Mucosa of descending colon (tissue), 3 donors: ENCODE data around the gene ASAH2B. TPM values are rescaled to one million over a fixed set of nuclear protein-coding genes. Genes with fewer than 3 reads are reported as not detected.
A peak's percentile ranks its signal among the peaks of the same experiment; 100 is the strongest.
"Not testable (repeated sequence)": the region's sequence is repeated elsewhere in the genome, so short reads cannot be mapped to it uniquely, and the experiment has no call there.

Source experiments
- ATAC-seq: fragments of 200-7000 bp; cut with Tn5 transposase; one replicate; pipeline ENCODE4 v1.9.1; 2020; ENCODE audit warnings: mild to moderate bottlenecking, moderate library complexity
- DNase-seq, 3 donors: peaks; one replicate each; pipeline ENCODE4 v3.0.0-alpha.2; 2020
- H3K36me3 ChIP-seq: fragments of 200-600 bp; one replicate; pipeline ENCODE4 v1.8.0; 2021; ENCODE audit warnings: low read depth, mild to moderate bottlenecking
- H3K4me1 ChIP-seq: fragments of 200-600 bp; one replicate; pipeline ENCODE4 v1.8.0; 2021; ENCODE audit warnings: low read depth, mild to moderate bottlenecking
- H3K4me3 ChIP-seq: fragments of 200-600 bp; one replicate; pipeline ENCODE4 v1.8.0; 2021; ENCODE audit warnings: mild to moderate bottlenecking
- H3K9me3 ChIP-seq: fragments of 200-600 bp; one replicate; pipeline ENCODE4 v1.8.0; 2021; ENCODE audit warnings: mild to moderate bottlenecking
- intact Hi-C, 2 donors: fragments of 100-400 bp; cut with DNase I in 1 of 2; cut with micrococcal nuclease in 1 of 2; formaldehyde crosslinking; loops; one replicate each; pipeline versions ENCODE4 v1.11.0 to v1.11.1; 2022; cut with DNase I, micrococcal nuclease
- total RNA-seq, 3 donors: library from RNA; stranded (reverse); fragmentation: NEBNext Ultra II Directional in 2 of 3; extraction: Animal tissue kit (Norgen Biotek cat#: 25700) in 2 of 3; gene quantifications; one replicate each; pipeline versions ENCODE4 v1.2.1 to v1.2.4, GENCODE V29; 2021 to 2023
- TF ChIP-seq, protein P1 (sequence below): fragments of 200-600 bp; IDR thresholded peaks from one replicate; pipeline ENCODE4 v1.8.0; 2022; ENCODE audit warnings: antibody characterized with exemption, mild to moderate bottlenecking
- donor health status: DM: no; HTN: no; CAD: no; lungs with moderate emphysema.
- donor health status: DM: no; HTN: no; CAD: no.
- donor health status: DM: no; HTN: yes; CAD: no.

Gene ASAH2B
- total RNA-seq, 3 donors from 2014 or later, result 1.9 to 5.5 (median 5.0) TPM

DNA sequence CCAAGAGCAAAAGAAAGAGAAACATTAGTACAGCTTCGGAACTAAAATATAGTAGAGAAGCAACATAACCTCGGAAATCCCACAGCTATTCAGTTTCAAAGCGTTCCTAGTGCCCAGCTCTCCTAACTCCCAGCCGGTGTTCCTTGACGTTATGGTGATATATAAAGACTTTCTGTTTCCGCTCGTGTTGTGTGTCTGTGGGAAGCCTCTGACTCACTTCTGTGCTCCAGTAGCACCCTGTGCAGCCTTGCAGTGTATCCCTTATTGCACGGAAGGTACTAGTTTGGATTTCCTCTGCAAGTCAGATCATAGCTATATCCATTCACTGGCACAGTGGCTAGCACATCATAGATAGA, 535 bp downstream of the ASAH2B start:
- ATAC-seq, result peak; percentile 64
- Histone ChIP-seq H3K9me3 (no peaks in the 10 kb centered on the region), H3K36me3 (no peaks in the 10 kb centered on the region), H3K4me3 (peak overlapping the region; percentile 40), H3K4me1 (no peaks in the 10 kb centered on the region)
- TF ChIP-seq, protein P1, sequence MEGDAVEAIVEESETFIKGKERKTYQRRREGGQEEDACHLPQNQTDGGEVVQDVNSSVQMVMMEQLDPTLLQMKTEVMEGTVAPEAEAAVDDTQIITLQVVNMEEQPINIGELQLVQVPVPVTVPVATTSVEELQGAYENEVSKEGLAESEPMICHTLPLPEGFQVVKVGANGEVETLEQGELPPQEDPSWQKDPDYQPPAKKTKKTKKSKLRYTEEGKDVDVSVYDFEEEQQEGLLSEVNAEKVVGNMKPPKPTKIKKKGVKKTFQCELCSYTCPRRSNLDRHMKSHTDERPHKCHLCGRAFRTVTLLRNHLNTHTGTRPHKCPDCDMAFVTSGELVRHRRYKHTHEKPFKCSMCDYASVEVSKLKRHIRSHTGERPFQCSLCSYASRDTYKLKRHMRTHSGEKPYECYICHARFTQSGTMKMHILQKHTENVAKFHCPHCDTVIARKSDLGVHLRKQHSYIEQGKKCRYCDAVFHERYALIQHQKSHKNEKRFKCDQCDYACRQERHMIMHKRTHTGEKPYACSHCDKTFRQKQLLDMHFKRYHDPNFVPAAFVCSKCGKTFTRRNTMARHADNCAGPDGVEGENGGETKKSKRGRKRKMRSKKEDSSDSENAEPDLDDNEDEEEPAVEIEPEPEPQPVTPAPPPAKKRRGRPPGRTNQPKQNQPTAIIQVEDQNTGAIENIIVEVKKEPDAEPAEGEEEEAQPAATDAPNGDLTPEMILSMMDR, result no peak
- intact Hi-C loops, result no loop called here
- peak in 1 of 3 donors; percentile 27 for DNase-seq

DNA sequence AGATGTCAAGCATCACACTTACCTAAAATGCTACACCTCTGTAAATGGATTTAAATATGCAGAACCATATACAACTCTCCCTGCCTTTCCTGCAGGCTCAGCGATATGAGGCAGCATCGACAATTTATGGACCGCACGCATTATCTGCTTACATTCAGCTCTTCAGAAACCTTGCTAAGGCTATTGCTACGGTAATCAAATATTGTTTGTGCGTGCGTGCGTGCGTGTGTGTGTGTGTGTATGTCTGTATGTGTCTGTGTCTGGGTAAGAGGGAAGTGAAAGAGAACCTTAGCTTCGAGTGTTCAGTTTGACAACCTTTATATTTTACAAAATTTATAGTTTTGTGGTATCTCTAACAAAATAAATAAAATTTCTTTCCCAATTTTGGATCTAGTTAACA, 3.1 kb downstream of the ASAH2B start:
- H3K4me1 ChIP-seq, intact Hi-C loops, H3K9me3 ChIP-seq, H3K36me3 ChIP-seq, H3K4me3 ChIP-seq, ATAC-seq, DNase-seq: not testable (repeated sequence)

DNA sequence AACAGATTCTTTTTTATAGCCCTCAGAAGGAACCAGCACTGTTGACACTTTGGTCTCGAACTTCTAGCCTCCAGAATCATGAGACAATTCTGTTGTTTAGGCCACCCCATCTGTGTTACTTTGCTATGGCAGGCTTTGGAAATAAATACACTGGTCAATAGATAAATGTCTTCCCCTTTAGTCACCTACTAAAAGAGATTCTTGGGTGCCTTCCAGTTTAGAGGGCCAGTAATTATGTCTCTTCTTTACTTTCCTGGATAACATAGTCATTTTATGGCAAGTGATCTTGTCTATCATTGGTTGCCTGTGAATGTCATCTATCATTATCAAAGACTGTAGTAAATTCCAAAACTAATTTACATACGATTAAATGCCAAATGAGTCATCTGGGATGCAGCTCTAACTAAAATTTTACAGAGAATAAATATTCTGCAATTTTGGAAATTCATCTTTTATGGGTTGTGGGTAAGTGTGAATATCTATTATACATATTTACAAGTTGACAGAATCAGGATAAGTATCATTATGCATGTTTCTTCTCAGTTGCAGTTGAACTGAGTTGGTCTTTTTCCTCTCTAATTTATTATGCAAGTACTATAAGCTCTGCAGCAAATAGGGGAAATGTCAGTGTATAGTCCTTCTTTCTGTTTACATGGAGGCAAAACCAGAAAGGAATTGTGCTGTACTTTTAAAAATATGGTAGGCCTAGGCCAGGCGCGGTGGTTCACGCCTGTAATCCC, 27.2 kb downstream of the ASAH2B start:
- intact Hi-C loops, result not testable (repeated sequence)

DNA sequence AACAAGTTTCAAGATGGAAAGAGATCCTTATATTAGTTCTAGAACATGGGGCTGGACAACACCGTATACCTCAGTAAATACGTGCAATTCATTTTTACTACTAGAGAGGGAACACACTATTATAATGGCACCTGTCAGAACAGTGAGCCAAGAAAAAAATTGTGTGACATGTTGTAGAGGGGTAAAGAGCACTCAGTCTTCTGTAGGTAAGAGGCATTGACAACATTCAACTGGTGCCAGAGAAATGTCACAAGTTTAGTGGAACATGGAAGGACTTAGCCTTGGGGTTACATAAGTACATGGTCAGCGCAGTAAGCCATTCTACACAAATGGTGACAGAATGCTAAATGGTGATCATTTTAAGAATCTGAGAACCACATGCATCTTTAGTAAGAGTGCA, 32.3 kb downstream of the ASAH2B start:
- H3K4me1 ChIP-seq, intact Hi-C loops, H3K36me3 ChIP-seq, H3K4me3 ChIP-seq, DNase-seq, H3K9me3 ChIP-seq, ATAC-seq: not testable (repeated sequence)

More for the DNA sequence above, 27.2 kb downstream of the ASAH2B start:
- not testable (repeated sequence) for ATAC-seq, H3K9me3 ChIP-seq, DNase-seq, H3K36me3 ChIP-seq, H3K4me1 ChIP-seq, H3K4me3 ChIP-seq

DNA sequence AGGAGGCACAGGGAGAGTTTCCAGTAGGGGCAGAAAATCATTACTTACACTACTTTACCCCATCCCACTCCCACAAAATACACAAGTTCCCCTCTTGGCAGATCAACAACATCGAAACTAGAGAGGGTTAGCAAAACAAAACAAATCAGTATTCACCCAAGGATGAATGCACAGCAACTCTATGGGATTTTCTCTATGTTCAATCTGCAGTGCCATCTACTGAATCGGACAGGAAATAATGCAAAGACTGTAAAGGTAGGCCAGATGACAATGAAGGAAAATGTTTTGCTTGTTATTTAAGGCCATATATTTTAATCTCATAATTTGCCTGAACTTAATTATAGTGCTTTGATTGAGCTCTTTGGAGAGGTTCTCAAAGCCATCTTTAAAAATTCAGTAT, 35.1 kb downstream of the ASAH2B start:
- H3K36me3 ChIP-seq, ATAC-seq, DNase-seq, H3K4me1 ChIP-seq, H3K4me3 ChIP-seq, H3K9me3 ChIP-seq, intact Hi-C loops: not testable (repeated sequence)

DNA sequence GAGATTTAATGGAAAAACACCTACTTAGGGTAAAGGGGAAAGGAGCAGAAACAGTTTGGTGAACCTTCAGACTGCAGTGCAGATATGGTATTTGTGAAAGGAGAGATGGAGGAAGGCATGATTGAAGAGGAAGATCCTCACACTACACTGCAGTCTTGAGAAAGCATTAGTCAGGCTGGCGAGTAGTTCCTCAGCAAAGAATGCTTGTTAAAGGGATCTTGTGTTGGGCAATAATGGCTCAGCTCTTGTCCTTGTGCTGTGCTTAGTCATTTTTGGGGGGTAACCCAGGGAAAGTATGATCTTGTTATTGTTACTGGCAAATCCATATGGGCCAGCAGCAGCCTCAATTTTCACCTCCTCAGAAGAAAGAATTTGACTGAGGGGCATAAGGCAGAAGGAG, 40.3 kb downstream of the ASAH2B start:
- intact Hi-C loops, H3K4me3 ChIP-seq, DNase-seq, H3K4me1 ChIP-seq, ATAC-seq, H3K36me3 ChIP-seq, H3K9me3 ChIP-seq: not testable (repeated sequence)

DNA sequence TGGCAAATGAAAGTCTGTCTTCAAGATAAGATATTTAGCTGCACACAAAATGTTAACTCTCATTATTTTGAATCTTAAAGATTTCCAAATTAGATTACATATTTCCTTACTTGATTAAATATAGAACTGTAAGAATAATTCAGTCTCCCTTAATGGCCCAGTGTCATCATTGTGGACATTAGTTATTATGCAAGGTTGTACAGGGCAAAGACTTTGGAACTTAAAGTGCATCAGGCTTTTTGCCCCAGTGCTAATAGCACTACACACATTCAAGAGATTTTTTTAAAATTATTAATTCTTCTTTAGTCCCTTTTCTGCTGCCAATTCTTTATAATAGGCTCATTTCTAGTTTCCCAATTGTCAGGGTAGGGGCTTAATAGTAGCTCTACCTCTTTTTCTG, 42.3 kb downstream of the ASAH2B start:
- H3K36me3 ChIP-seq, ATAC-seq, H3K4me3 ChIP-seq, H3K9me3 ChIP-seq, intact Hi-C loops, H3K4me1 ChIP-seq, DNase-seq: not testable (repeated sequence)

DNA sequence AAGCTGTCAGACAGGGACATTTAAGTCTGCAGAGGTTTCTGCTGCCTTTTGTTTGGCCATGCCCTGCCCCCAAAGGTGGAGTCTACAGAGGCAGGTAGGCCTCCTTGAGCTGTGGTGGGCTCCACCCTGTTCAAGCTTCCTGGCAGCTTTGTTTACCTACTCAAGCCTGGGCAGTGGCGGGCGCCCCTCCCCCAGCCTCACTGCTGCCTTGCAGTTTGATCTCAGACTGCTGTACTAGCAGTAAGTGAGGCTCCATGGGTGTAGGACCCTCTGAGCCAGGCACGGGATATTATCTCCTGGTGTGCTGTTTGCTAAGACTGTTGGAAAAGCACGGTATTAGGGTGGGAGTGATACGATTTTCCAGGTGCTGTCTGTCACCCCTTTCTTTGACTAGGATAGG, 48.2 kb downstream of the ASAH2B start:
- H3K4me3 ChIP-seq, H3K36me3 ChIP-seq, H3K4me1 ChIP-seq, intact Hi-C loops, ATAC-seq, H3K9me3 ChIP-seq: not testable (repeated sequence)
- DNase-seq, result peak in 2 of 3 donors; percentile 29 to 38

DNA sequence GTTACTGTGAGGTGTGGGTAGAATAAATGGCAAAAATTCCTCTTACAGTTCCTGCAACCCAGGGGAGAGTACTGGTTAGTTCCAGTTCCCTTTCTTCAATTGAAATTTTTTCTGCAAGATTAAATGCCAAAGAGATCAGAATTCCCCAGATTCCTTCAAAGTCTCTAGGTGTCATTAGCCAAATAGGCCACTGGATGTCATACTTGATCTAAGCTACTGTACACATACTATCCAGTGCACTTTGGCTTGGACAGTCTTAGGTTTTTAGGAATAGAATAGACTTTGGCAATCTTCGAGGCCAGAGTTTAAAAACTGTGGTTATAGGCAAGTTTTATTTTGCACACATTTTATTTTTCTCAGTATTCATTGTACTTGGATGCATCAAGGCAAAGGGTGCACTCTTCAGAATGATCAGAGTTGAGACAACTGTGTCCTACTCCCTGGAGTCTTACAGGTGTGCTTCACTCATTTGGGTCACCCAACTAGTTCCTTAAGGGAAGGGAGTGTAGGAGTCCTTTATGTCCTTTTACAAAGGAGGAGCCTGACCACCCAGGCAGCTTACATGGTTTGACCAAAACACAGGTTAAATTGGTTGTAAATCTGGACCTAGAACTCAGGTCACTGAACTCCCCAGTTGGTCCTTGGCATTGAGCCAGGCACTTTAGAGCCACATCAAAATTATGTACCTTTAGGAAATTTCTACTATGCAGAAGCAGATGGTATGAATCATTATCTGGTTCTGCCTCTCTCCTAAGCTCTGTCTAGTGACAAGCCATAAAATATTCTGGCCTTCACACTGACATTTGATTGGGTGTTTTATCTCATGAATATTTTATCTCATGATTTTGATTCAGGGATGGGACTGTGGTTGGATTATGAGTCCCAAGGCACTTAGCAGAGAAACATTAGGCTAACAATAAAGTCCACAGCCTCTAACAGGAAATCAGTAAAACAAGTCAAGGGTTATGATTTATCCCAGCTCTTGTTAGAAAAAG, 49.5 kb downstream of the ASAH2B start:
- TF ChIP-seq, protein P1, result no peak

More for the DNA sequence above, 49.5 kb downstream of the ASAH2B start:
- Histone ChIP-seq H3K9me3 (no peaks in the 10 kb centered on the region), H3K4me1 (peaks cover 5% of the 10 kb centered on the region), H3K4me3 (no peak overlapping the region), H3K36me3 (no peaks in the 10 kb centered on the region)
- DNase-seq (peak in 1 of 3 donors; percentile 17), ATAC-seq (peak; percentile 85)
- intact Hi-C loops, result no loop called here
